AG10803 (cell line): ENCODE data around the gene PTGDR.

Experiments
- DNase-seq: peaks from one replicate; pipeline ENCODE4 v3.0.0; 2010; ENCODE audit warnings: low read depth
- H3K4me3 ChIP-seq: 2 replicates; pipeline ENCODE4 v1.5.1; 2011; ENCODE audit warnings: mild to moderate bottlenecking, low read length, control low read depth
- TF ChIP-seq, protein P1 (sequence below): conservative IDR thresholded peaks from 2 replicates; pipeline ENCODE4 v1.5.1; 2011; ENCODE audit warnings: mild to moderate bottlenecking, low read length, control low read depth, inconsistent platforms

PTGDR gene

DNA sequence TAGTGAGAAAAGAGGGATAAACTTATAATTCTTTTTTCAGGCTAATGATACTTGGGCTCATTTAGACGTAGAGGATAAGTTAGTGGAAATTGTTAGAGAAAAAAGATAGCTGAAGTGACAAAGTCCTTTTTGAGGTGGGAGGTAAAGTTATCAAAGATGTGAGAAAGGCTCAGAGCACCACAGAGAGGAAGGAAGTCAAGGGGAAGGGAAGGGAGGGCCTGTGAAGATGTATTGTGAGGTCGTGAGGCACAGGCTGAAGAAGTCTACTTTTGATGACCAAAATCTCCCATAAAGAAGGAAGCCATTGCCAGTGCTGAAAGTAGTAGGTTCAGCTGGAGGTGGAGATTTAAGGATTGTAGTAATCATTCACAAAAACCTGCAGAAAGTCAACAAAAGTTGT lies 19.4 kb upstream of the PTGDR start:
- TF ChIP-seq, protein P1, sequence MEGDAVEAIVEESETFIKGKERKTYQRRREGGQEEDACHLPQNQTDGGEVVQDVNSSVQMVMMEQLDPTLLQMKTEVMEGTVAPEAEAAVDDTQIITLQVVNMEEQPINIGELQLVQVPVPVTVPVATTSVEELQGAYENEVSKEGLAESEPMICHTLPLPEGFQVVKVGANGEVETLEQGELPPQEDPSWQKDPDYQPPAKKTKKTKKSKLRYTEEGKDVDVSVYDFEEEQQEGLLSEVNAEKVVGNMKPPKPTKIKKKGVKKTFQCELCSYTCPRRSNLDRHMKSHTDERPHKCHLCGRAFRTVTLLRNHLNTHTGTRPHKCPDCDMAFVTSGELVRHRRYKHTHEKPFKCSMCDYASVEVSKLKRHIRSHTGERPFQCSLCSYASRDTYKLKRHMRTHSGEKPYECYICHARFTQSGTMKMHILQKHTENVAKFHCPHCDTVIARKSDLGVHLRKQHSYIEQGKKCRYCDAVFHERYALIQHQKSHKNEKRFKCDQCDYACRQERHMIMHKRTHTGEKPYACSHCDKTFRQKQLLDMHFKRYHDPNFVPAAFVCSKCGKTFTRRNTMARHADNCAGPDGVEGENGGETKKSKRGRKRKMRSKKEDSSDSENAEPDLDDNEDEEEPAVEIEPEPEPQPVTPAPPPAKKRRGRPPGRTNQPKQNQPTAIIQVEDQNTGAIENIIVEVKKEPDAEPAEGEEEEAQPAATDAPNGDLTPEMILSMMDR, result no peak
- DNase-seq, result no peak
- no peak overlapping the region for H3K4me3 ChIP-seq

DNA sequence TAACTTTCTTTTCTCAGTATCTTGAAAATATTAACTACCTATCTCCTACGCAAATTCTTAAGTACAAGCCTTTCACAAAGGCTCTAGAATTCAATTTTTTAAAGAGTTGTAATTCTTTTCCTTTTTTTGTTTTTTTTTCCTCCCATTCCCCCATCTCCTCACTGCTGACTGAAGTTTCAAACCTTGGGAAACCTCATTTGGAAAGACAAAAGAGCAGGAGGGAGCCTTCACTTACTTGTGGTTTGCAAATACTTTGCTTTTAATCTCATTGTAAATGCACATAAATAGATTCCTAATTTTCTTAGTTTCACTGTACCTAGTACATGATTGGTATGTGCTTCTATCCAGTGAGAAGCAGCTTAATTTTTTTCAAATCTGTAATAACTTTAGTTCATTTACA lies 15.8 kb upstream of the PTGDR start:
- H3K4me3 ChIP-seq, result no peak overlapping the region
- no peak for DNase-seq
- TF ChIP-seq, protein P1, result no peak

DNA sequence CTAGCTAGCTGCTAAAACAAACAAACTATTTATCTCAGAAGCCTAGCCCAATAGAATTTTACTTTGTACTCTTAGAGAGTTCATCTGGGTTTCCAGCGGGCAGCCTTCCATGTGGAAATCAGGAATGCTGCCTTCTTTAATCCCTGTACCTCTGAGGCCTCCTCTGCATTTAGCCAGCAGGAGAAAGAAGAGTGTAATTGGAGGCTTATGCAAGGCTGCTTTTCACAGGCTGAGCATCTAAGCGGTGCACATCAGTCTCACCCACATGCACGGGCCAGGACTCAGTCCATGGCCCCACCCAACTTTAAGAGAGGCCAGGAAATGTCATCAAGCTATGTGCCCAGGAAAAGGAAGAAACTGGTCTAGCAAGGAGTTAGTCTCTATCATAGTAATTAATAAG lies 14.0 kb upstream of the PTGDR start:
- H3K4me3 ChIP-seq, result no peak overlapping the region
- TF ChIP-seq, protein P1, result no peak
- no peak for DNase-seq

DNA sequence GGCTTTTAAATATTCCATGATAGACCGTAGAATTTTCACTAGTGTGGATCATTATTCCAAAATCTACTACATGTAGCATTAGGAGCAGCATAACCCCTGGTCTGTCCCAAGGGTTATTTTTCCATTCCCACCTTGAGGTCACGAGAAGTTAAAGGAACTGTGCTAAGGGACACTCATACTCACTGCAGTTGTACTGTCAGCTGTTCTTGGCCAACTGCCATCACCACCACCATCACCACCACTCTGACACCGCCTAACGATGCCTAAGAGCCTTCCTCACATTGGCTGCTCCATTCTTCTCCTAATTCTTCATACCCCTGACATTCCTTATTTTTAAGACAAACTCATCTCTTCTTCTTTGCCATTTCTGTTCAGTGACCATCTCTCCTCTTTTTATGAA lies 13.4 kb upstream of the PTGDR start:
- TF ChIP-seq, protein P1, result no peak
- H3K4me3 ChIP-seq, result no peak overlapping the region
- DNase-seq, result no peak

DNA sequence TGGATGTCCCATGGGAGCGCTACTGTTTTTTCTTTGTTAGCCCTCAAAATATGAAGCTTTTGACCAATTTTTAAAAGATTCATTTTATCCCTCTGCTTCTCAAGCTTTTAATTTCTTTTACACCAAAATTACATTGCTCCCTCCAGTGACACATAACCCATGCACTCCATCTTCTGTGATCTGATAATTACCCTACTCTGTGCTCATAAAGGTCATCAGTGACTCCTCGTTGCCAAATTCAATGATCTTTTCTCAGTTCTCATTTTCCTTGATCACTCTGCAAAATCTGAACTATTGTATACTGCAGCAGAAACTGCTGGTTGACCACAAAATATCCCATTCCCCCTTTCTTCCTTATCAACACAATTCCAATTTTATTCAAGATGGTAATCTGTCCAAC lies 8.7 kb upstream of the PTGDR start:
- no peak for DNase-seq
- TF ChIP-seq, protein P1, result no peak
- no peak overlapping the region for H3K4me3 ChIP-seq

DNA sequence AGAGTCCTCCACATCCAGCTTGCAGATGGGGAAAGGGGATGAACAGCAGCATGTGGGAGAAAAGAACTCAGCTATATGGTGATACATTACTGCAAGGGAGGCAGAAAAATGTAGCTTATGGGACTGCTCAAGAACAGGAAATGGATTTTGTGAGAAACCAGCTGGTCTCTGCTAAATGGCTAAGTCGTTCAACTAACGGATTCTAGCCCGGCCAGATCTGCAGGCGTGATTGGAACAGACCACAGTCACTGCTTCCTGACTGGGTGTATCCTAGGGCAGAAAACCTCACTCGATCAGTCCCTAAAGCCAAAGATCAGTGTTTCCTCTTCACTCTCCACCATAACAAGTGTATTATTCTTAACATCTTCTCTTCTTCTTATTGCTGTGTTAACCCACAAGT lies 8.1 kb upstream of the PTGDR start:
- TF ChIP-seq, protein P1, result no peak
- no peak overlapping the region for H3K4me3 ChIP-seq
- no peak for DNase-seq

DNA sequence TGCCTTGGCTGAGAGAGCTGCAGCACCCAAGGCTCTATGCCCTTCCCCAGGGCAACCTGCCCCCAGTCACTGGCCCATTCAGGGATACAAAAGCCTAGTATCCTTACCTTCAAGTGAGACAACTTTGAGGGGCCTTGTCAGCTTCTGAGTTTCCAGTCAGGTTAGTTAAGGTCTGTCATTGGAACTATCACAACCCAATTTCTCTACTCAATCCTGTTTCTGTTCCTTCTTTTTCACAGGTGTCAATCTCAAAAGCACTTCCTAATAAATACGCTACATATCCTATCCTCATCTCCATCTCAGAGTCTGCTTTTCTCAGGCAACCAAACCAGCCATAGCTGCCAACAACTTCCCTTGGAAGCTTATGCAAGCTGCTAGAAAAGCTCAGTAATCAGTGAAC lies 4.9 kb upstream of the PTGDR start:
- no peak for DNase-seq
- TF ChIP-seq, protein P1, result no peak
- no peak overlapping the region for H3K4me3 ChIP-seq
